HEK293 (cell line): ENCODE results near the gene RHD.
"Not testable (repeated sequence)": the region's sequence is repeated elsewhere in the genome, so short reads cannot be mapped to it uniquely, and the experiment has no call there.

Experiments used
- KLF16 ChIP-seq: fragments of 450-650 bp; formaldehyde crosslinking; IDR thresholded peaks from 2 replicates; pipeline ENCODE4 v1.5.1; 2017; ENCODE audit warnings: missing biosample characterization, missing genetic modification characterization
- TRIM28 ChIP-seq: IDR thresholded peaks from 2 replicates; pipeline ENCODE4 v1.6.1; 2011; ENCODE audit warnings: low read length, control low read depth, borderline replicate concordance
- YY1 ChIP-seq: fragments of 450-650 bp; formaldehyde crosslinking; IDR thresholded peaks from 2 replicates; pipeline ENCODE4 v1.5.1; 2018; ENCODE audit warnings: missing biosample characterization, missing genetic modification characterization
- ZNF121 ChIP-seq: fragments of 450-650 bp; formaldehyde crosslinking; IDR thresholded peaks from 2 replicates; pipeline ENCODE4 v1.5.1; 2016; ENCODE audit warnings: missing biosample characterization, missing genetic modification characterization
- ZNF223 ChIP-seq: fragments of 450-650 bp; formaldehyde crosslinking; IDR thresholded peaks from 2 replicates; pipeline ENCODE4 v1.5.1; 2016; ENCODE audit warnings: missing biosample characterization, missing genetic modification characterization
- ZNF335 ChIP-seq: fragments of 450-650 bp; formaldehyde crosslinking; conservative IDR thresholded peaks from 2 replicates; pipeline ENCODE4 v1.5.1; 2016; ENCODE audit warnings: missing biosample characterization, missing genetic modification characterization
- ZNF350 ChIP-seq: fragments of 450-650 bp; formaldehyde crosslinking; IDR thresholded peaks from 2 replicates; pipeline ENCODE4 v1.5.0; 2017; ENCODE audit warnings: missing biosample characterization, mild to moderate bottlenecking, missing genetic modification characterization
- ZNF354C ChIP-seq: fragments of 450-650 bp; formaldehyde crosslinking; IDR thresholded peaks from 2 replicates; pipeline ENCODE4 v1.5.1; 2016; ENCODE audit warnings: missing biosample characterization, missing genetic modification characterization, low read depth, borderline replicate concordance
- ZNF404 ChIP-seq: fragments of 450-650 bp; formaldehyde crosslinking; IDR thresholded peaks from 2 replicates; pipeline ENCODE4 v1.5.1; 2017; ENCODE audit warnings: missing biosample characterization, missing genetic modification characterization
- ZNF416 ChIP-seq: fragments of 450-650 bp; formaldehyde crosslinking; IDR thresholded peaks from 2 replicates; pipeline ENCODE4 v1.5.1; 2016; ENCODE audit warnings: missing biosample characterization, missing genetic modification characterization
- ZNF560 ChIP-seq: fragments of 450-650 bp; formaldehyde crosslinking; IDR thresholded peaks from 2 replicates; pipeline ENCODE4 v1.5.1; 2017; ENCODE audit warnings: missing biosample characterization, missing genetic modification characterization, borderline replicate concordance
- ZNF768 ChIP-seq: fragments of 450-650 bp; formaldehyde crosslinking; IDR thresholded peaks from 2 replicates; pipeline ENCODE4 v1.5.1; 2018; ENCODE audit warnings: missing biosample characterization, mild to moderate bottlenecking, missing genetic modification characterization
- TF ChIP-seq, protein P1 (sequence below): fragments of 450-650 bp; formaldehyde crosslinking; IDR thresholded peaks from 2 replicates; pipeline ENCODE4 v1.5.1; 2016; ENCODE audit warnings: missing biosample characterization, missing genetic modification characterization
- TF ChIP-seq, protein P2 (sequence below): fragments of 450-650 bp; formaldehyde crosslinking; IDR thresholded peaks from 2 replicates; pipeline ENCODE4 v1.5.1; 2016; ENCODE audit warnings: missing biosample characterization, missing genetic modification characterization

DNA sequence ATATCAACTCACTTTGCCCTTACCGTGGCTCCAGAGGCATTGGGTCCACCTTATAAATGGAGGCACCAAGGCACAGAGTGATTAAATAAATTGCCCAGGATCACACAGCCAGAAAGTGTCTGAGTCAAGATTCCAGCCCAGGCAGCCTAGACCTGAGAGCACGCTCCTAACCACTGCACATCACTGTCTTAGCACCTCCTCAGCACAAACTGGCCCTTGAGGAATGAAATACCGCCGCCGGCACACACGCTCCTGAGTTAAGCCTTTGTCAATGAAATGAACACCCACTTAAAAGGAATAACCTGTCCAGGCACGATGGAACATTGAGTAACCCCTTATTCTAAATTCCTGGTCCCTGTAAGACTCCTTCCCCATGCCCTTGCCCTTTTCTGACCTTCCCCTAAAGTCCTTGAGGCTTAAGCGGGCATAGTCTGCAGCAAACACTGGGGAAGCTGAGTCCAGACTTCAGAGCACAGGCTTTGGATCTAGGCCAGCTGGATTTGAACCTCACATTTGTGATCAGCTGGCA is 16.3 kb downstream of the RHD start:
- TF ChIP-seq ZNF354C; TRIM28; ZNF416 (tag by site-specific recombination); ZNF350 (tag by site-specific recombination); ZNF121; YY1 (tag by site-specific recombination); ZNF404 (tag by site-specific recombination); ZNF768 (tag by site-specific recombination); ZNF560 (tag by site-specific recombination); ZNF223 (tag by site-specific recombination); ZNF335 (tag by site-specific recombination); KLF16 (tag by site-specific recombination): not testable (repeated sequence)
- TF ChIP-seq, protein P1, sequence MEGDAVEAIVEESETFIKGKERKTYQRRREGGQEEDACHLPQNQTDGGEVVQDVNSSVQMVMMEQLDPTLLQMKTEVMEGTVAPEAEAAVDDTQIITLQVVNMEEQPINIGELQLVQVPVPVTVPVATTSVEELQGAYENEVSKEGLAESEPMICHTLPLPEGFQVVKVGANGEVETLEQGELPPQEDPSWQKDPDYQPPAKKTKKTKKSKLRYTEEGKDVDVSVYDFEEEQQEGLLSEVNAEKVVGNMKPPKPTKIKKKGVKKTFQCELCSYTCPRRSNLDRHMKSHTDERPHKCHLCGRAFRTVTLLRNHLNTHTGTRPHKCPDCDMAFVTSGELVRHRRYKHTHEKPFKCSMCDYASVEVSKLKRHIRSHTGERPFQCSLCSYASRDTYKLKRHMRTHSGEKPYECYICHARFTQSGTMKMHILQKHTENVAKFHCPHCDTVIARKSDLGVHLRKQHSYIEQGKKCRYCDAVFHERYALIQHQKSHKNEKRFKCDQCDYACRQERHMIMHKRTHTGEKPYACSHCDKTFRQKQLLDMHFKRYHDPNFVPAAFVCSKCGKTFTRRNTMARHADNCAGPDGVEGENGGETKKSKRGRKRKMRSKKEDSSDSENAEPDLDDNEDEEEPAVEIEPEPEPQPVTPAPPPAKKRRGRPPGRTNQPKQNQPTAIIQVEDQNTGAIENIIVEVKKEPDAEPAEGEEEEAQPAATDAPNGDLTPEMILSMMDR, result not testable (repeated sequence)
- TF ChIP-seq, protein P2, sequence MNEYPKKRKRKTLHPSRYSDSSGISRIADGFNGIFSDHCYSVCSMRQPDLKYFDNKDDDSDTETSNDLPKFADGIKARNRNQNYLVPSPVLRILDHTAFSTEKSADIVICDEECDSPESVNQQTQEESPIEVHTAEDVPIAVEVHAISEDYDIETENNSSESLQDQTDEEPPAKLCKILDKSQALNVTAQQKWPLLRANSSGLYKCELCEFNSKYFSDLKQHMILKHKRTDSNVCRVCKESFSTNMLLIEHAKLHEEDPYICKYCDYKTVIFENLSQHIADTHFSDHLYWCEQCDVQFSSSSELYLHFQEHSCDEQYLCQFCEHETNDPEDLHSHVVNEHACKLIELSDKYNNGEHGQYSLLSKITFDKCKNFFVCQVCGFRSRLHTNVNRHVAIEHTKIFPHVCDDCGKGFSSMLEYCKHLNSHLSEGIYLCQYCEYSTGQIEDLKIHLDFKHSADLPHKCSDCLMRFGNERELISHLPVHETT (tag by site-specific recombination), result not testable (repeated sequence)
